HL-60 (cell line): ENCODE measurements around the gene CELF2.

Experiments
- DNase-seq, 2 experiments: peaks; one replicate each; pipeline ENCODE4 v3.0.0-alpha.2; 2010 to 2020; ENCODE audit warnings: low read depth in 1 of 2, low spot score in 1 of 2
- H3K27ac ChIP-seq: fragments of 250-450 bp; sonication (Bioruptor Pico); replicated peaks from 2 replicates; pipeline ENCODE4 v1.5.1; 2020; ENCODE audit warnings: mild to moderate bottlenecking, moderate library complexity
- H3K27me3 ChIP-seq: fragments of 250-450 bp; sonication (Bioruptor Pico); 2 replicates; pipeline ENCODE4 v1.5.1; 2021; ENCODE audit warnings: mild to moderate bottlenecking, moderate library complexity; ENCODE audit not compliant: insufficient read depth, poor library complexity, severe bottlenecking
- H3K4me3 ChIP-seq: replicated peaks from 2 replicates; pipeline ENCODE4 v1.5.1; 2011; ENCODE audit warnings: mild to moderate bottlenecking, control low read depth, low read length; ENCODE audit not compliant: insufficient read depth
- CTCF ChIP-seq: IDR thresholded peaks from one replicate; pipeline ENCODE4 v1.5.1; 2011; ENCODE audit warnings: low read length, control low read depth, inconsistent platforms; ENCODE audit not compliant: insufficient read depth
- GABPA ChIP-seq: IDR thresholded peaks from 2 replicates; pipeline ENCODE4 v1.6.1; 2012; ENCODE audit warnings: low read depth
- POLR2AphosphoS5 ChIP-seq: IDR thresholded peaks from 2 replicates; pipeline ENCODE4 v1.6.1; 2012; ENCODE audit warnings: low read depth
- REST ChIP-seq: IDR thresholded peaks from 2 replicates; pipeline ENCODE4 v1.6.1; 2012; ENCODE audit warnings: low read depth; ENCODE audit not compliant: insufficient replicate concordance
- SPI1 ChIP-seq: IDR thresholded peaks from 2 replicates; pipeline ENCODE4 v1.6.1; 2012; ENCODE audit warnings: low read depth, mild to moderate bottlenecking, borderline replicate concordance

The CELF2 gene

GRCh38 chr10:11013836-11014235 is 3.8 kb upstream of the CELF2 start:
- Histone ChIP-seq H3K4me3 (no peak overlapping the region), H3K27me3 (peaks cover 10% of the 10 kb centered on the region), H3K27ac (no peak overlapping the region)
- TF ChIP-seq CTCF, result no peak
- no peak for TF ChIP-seq GABPA
- no peak for TF ChIP-seq POLR2AphosphoS5
- no peak for TF ChIP-seq REST
- no peak for TF ChIP-seq SPI1
- DNase-seq, result no peak

- DNase-seq, result no peak
- Histone ChIP-seq H3K27me3 (peaks cover 12% of the 10 kb centered on the region), H3K4me3 (no peak overlapping the region), H3K27ac (no peak overlapping the region)
- no peak for TF ChIP-seq REST
- no peak for TF ChIP-seq POLR2AphosphoS5
- TF ChIP-seq CTCF, result no peak
- no peak for TF ChIP-seq GABPA
- no peak for TF ChIP-seq SPI1
Measured at GRCh38 chr10:11014671-11015445, 2.8 kb upstream of the CELF2 start.

GRCh38 chr10:11015446-11015934 is 2.2 kb upstream of the CELF2 start:
- no peak overlapping the region for H3K27ac ChIP-seq
- no peak for TF ChIP-seq GABPA
- no peak for TF ChIP-seq SPI1
- no peak for TF ChIP-seq REST
- no peak for TF ChIP-seq POLR2AphosphoS5
- TF ChIP-seq CTCF, result no peak
- H3K27me3 ChIP-seq, result peaks cover 14% of the 10 kb centered on the region
- H3K4me3 ChIP-seq, result no peak overlapping the region
- DNase-seq, result no peak
